Hepatocyte (in vitro differentiated cells): ENCODE data around the gene TEX19.

ENCODE experiments used
- CTCF ChIP-seq: fragments of 200-600 bp; sonication (generic); IDR thresholded peaks from 2 replicates; pipeline ENCODE4 v1.5.1; 2016; ENCODE audit warnings: antibody characterized with exemption, mild to moderate bottlenecking; ENCODE audit not compliant: poor library complexity
- EZH2 ChIP-seq: fragments of 200-600 bp; sonication (generic); IDR thresholded peaks from 2 replicates; pipeline ENCODE4 v1.6.1; 2016; ENCODE audit warnings: antibody characterized with exemption, mild to moderate bottlenecking, borderline replicate concordance
- EZH2phosphoT487 ChIP-seq: fragments of 200-600 bp; sonication (generic); IDR thresholded peaks from one replicate; pipeline ENCODE4 v1.6.1; 2018; ENCODE audit warnings: antibody characterized with exemption, mild to moderate bottlenecking, low read depth, moderate library complexity; ENCODE audit not compliant: unreplicated experiment, severe bottlenecking

- no peak for TF ChIP-seq CTCF
- TF ChIP-seq EZH2, result no peak
- TF ChIP-seq EZH2phosphoT487, result no peak
Measured at GRCh38 chr17:82343560-82343959, 15.5 kb upstream of the TEX19 start.
